GM18505 (cell line): Measurements from ENCODE around the gene HP1BP3.

Source experiments
- ATAC-seq: cut with Tn5 transposase; IDR thresholded peaks from one replicate; pipeline ENCODE4 v1.9.1; 2021; ENCODE audit not compliant: unreplicated experiment
- POLR2A ChIP-seq: IDR thresholded peaks from 4 replicates; pipeline ENCODE4 v1.6.1; 2011; ENCODE audit warnings: borderline replicate concordance; ENCODE audit not compliant: insufficient read depth, insufficient read length; ENCODE audit errors: extremely low read depth

HP1BP3 gene

DNA sequence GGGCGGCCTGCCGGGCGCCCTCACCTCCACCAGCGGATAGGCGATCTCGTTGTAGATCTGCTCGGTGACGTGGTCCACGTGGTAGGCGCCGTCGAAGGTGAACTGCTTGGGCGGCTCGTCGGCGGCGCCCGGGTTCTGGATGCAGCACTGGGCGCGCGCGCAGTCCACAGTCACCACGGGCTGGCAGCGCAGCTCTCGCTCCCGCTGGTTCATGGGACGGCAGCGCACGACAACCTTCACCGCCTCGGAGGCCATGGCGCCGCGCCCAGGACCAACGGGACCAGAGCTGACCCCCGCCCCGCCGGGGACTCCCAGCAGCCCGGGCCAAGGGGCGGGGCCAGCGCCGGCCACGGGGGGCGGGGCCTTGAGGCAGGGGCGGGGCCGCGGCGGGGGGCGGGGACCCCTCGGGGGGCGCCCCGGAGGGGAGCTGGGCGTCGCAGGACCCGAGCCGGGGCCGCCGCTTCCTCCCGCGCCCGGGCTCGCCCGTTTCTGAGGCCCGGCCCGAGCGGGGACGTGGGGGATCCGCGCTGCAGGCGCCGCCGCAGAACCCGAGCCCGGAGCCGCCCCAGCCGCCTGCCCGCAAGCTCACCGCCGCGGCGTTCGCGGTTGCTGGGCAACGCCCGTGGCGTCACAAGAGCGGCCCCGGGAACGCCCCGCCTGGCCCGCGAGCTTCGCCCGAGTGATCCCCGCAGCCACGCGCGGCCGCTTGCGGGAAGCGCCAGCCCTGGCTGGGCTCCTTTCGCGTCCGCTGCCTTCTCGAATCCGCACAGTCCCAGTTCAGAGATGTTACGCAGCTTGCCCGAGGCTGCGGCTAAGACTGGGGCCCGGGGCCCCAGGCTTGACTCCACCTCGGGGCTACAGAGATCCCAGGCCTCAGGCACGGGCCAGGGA lies 69.4 kb downstream of the HP1BP3 start, which contains the start of gene KIF17:
Gene KIF17, minus strand, starts transcription at position 556 of the 891 bp plus-strand sequence. Its CDS starts 301 bp downstream, at position 255.
- TF ChIP-seq POLR2A: no peak
- ATAC-seq: no peak

DNA sequence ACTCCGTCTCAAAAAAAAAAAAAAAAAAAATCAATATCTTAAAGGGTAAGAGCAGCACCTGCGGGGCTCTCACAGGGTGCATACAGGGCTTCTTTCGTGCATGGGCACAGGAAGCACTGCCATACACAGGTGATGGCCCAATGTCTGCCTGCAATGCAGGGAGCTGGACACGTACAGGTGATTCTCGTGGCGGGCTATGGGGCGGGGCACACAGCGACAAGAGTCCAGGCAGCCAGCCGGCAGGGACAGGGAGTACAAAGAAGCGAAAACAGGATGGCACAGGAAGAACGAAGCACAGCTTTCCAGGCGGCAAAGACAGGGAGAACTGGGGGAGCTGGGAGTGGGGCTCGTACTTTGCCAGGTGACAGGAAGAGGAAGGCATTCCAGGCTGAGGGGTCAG lies 70.9 kb downstream of the HP1BP3 start:
- no peak for ATAC-seq

DNA sequence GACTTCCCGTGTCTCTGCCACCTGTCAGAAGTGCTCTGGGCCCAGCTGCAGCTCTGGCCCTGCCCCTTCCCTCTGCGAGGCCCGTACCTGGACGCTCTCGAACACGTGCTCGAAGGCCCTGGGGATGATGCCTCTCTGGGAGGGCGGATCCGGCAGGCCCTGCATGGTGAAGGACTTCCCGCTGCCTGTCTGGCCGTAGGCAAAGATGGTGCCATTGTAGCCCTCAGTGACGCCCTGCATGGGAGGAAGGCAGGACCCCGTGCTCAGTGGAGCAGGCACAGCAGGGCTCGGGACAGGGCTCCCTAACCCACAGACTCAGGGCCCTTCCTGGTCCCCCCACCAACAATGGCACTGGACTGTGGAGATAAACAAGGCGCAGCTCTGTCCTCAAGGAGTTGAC lies 71.7 kb downstream of the HP1BP3 start:
- no peak for TF ChIP-seq POLR2A
- no peak for ATAC-seq

More for the DNA sequence above, 70.9 kb downstream of the HP1BP3 start:
- no peak for TF ChIP-seq POLR2A

DNA sequence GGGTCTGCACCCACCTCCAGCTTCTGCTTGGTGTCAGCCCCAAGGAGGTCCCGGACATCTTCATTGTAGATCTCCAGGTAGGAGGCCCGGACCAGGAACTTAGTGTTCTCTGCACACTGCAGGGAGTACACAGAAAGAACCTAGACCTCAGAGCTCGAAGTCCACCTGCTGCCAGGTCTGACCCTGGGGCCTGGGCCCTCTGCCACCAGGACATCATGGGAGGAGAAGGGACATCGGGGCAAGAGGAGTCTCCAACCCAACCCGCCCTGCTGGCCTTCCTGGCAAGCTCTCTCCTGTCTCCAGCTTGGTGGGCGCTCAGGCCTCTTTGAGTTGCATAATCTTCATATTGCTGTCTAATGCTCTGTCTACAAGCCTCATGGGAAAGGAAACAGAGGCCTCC lies 73.7 kb downstream of the HP1BP3 start:
- no peak for ATAC-seq

DNA sequence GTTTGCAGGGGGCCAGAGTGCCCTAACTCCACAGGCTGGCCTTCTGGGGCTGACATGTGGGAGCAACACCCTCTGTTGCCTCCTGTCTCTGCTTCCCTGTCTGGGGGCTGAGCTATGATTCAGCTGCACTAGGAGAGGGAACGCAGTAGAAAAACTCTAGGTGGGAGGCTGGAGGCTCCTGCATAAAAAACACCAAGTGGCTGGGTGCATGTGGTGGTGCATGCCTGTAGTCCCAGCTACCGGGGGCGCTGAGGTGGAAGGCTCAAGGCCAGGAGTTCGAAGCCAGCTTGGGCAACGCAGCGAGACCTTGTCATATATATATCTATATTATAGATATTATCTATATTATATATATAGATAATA lies 74.9 kb downstream of the HP1BP3 start:
- ATAC-seq: no peak
- no peak for TF ChIP-seq POLR2A

More for the DNA sequence above, 73.7 kb downstream of the HP1BP3 start:
- no peak for TF ChIP-seq POLR2A

DNA sequence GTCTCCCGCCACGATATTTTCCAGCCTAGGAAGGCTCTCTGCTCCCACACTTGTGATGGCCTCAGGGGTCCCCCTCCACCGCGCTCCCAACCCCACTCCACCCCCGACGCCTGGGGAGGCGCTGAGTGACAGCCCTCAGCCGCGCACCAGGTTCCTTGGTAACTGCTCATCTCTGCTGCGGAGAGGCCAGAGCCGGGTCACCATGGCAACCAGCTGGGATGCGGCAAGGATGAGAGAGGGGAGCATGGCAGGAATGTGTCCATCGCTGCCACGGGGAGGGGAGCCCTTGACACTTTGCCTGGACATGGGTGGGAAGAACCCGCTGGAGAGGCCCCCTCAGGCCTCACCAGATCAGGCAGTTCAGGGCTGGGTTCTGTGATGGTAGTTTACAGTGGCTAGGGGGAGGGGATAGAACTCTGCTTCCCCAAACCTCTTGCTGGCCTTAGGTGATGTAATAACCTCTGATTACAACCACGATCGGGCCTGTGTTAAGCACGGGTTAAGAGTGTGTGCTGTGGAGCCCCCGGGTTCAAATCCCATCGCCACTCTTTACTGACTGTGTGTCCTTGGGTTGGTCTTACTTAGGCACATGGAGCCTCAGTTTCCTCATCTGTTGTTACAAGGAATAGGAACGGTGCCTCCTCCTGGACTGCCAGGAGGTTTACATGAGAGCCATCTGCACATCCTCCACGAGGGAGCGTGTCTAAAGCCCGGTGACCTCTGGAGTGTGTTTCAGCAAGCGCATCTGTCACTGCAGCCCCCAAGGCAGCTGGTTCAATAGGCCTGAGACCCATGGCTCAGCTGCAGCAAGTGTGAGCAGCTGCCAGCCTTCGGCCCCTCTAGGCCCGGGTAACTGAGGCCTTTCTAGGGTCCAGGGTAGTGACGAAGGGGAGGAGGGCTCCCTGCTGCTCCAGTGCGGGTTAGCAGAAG lies 75.6 kb downstream of the HP1BP3 start:
- ATAC-seq: no peak
- no peak for TF ChIP-seq POLR2A

DNA sequence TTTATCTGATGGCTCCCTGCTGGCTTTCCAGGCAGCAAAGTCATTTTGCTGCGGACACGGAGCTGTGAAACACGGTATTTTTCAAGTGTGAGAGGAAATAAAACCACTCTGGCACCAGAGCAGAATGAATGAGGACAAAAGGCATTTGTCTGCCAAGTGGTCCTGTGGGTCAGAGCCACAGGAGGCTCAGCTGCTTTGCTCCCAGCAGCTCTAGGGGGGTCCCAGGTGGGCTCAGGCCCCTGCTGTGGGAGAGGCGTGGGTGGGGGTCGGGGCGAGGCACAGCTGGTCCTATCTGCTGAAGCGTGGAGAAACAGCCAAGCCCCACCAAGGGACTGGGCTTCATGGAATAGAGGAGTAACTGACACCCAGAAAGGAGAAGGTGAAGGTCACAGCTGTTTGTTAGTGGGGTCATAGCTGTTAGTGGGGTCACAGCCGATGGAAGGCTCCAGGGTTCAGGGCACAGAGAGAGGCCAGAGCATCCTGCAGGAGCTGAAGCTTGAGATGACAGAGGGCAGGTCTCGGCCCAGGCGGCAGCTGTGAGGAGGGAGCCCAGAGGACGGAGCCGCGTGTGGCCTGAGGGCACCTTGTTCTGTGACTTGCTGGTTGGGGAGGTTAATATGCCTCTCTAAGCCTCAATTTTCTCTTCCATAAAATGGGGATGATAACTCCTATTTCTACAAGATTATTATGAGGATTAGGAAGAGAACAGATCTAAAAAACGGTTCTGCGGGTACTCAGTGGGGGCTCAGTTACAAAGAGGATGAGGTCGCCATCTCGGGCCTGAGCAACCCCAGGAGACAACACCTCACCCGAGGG lies 76.4 kb downstream of the HP1BP3 start:
- no peak for ATAC-seq
- TF ChIP-seq POLR2A: no peak

DNA sequence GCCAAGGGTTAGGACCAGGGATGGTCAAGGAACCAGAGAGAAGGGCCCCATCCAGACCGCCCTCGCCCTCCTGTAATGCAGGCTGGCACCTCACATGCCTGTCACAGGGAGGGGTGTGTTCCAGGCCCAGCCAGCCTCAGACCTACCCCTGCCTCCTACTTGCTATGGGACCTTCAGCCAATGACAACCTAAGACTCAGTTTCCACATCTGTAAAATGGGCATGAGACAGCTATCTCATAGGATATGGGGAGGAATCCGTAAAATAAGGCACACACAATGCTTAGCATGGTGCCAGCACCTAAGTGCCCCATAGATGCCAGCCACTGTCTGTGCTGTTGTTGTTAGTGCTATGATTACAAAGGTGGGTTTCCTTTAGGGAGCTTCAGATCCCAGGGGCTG lies 77.2 kb downstream of the HP1BP3 start:
- TF ChIP-seq POLR2A: no peak
- no peak for ATAC-seq

DNA sequence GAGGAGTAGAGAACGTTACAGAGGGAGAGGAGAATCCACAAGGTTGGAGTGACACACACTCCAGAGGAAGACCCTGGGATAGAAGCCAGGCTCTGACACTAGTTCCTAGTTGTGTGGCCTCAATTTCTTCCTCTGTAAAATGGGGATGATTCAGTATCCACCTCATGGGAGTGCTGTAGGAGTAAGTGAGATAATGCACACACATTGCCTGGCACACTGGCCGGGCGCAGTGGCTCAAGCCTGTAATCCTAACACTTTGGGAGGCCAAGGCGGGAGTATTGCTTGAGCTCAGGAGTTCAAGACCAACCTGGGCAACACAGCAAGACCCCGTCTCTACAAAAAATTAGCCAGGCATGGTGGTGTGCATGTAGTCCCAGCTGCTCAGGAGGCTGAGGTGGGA lies 78.2 kb downstream of the HP1BP3 start:
- no peak for ATAC-seq
- TF ChIP-seq POLR2A: no peak

DNA sequence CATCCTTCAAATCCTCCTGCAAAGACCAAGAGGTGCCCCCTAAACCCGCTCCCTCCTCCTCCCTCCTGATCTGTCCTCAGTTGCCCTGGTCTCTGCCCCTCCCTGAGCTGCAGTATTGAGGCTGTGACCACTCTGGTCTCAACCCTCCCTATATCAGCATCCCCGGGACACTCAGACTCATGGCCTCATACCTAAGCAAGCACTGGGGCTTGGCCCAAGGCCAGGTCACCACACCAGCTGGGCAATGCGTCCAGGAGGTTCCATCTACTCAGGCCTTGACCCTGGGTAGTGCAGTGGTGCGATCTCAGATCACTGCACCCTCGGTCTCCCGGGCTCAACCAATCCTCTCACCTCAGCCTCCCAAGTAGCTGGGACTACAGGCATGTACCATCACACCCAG lies 79.0 kb downstream of the HP1BP3 start:
- TF ChIP-seq POLR2A: no peak
- no peak for ATAC-seq

DNA sequence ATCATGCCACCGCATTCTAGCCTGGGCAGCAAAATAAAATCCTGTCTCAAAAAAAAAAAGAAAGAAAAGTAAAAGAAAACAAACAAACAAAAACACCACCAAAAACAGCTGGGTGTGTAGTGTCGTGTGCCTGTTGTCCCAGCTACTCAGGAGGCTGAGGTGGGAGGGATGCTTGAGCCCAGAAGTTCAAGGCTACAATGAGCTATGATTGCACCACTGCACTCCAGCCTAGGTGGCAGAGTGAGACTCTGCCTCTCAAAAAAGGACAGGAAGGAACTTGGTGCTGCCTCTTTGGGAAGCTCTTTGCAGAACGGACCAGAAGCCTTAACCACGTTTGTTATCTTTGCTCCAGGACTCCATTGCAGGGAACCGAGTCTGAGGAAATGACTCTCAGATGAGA lies 80.3 kb downstream of the HP1BP3 start:
- ATAC-seq: no peak
- no peak for TF ChIP-seq POLR2A

DNA sequence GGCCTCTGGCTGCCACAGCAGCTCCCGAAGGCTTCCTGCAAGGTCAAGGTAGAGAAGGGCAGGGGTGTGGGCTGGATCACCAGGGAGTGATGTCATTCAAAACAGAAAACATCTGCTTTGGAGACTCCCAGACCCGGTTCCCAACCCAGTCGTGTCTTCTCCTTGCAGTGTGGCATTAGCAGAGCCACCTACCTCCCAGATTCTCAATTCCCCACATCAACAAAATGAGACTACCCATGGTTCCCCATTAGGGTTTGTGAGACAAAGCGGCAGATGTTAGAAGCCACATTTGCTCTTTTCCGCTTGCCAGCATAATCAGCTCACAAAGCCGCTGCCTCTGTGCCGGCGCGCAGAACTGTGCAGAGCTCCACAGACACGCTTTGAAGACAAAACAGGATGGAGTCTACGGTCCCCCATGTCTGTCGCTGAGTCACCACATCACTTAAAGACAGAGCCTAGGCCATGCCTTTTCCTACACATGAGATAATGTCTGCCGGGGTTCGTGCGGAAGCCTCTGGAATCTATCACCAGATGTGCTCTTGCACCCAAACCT lies 81.8 kb downstream of the HP1BP3 start:
- no peak for ATAC-seq
- TF ChIP-seq POLR2A: no peak
